GM21717 (cell line): ENCODE results near the gene FAM20A.
"Not testable (repeated sequence)": the region's sequence is repeated elsewhere in the genome, so short reads cannot be mapped to it uniquely, and the experiment has no call there.

Source experiments
- ATAC-seq: cut with Tn5 transposase; IDR thresholded peaks from one replicate; pipeline ENCODE4 v1.9.1; 2021; ENCODE audit warnings: mild to moderate bottlenecking, moderate library complexity; ENCODE audit not compliant: unreplicated experiment

FAM20A gene

GRCh38 chr17:68591583-68591982 is 9.6 kb downstream of the FAM20A start:
- ATAC-seq: no peak

GRCh38 chr17:68589086-68589485 is 12.1 kb downstream of the FAM20A start:
- no peak for ATAC-seq

- no peak for ATAC-seq
These were observed 12.8 kb downstream of the FAM20A start for GRCh38 chr17:68588362-68588761.

GRCh38 chr17:68587847-68588246 is 13.3 kb downstream of the FAM20A start:
- ATAC-seq: no peak

GRCh38 chr17:68587026-68587425 is 14.1 kb downstream of the FAM20A start:
- no peak for ATAC-seq

GRCh38 chr17:68585643-68586042 is 15.5 kb downstream of the FAM20A start:
- ATAC-seq: no peak

GRCh38 chr17:68584581-68585303 is 16.4 kb downstream of the FAM20A start:
- ATAC-seq: no peak

GRCh38 chr17:68582867-68583266 is 18.3 kb downstream of the FAM20A start:
- not testable (repeated sequence) for ATAC-seq

GRCh38 chr17:68581863-68582645 is 19.1 kb downstream of the FAM20A start:
- no peak for ATAC-seq

GRCh38 chr17:68580236-68580770 is 20.9 kb downstream of the FAM20A start:
- ATAC-seq: no peak

GRCh38 chr17:68579194-68579927 is 21.8 kb downstream of the FAM20A start:
- no peak for ATAC-seq

GRCh38 chr17:68578236-68578635 is 22.9 kb downstream of the FAM20A start:
- no peak for ATAC-seq

GRCh38 chr17:68577497-68577821 is 23.7 kb downstream of the FAM20A start:
- no peak for ATAC-seq

- no peak for ATAC-seq
These were observed 24.2 kb downstream of the FAM20A start for GRCh38 chr17:68576811-68577496.

- ATAC-seq: no peak
These were observed 25.0 kb downstream of the FAM20A start for GRCh38 chr17:68576137-68576536.

- no peak for ATAC-seq
These were observed 27.8 kb downstream of the FAM20A start for GRCh38 chr17:68573338-68573737.

- no peak for ATAC-seq
These were observed 28.9 kb downstream of the FAM20A start for GRCh38 chr17:68572138-68572842.

- ATAC-seq: no peak
These were observed 30.6 kb downstream of the FAM20A start for GRCh38 chr17:68570526-68570925.

- ATAC-seq: no peak
These were observed 31.8 kb downstream of the FAM20A start for GRCh38 chr17:68569346-68569745.

- no peak for ATAC-seq
These were observed 32.6 kb downstream of the FAM20A start for GRCh38 chr17:68568581-68568980.
